Measurements from ENCODE around the gene STK39.

Gene STK39

DNA sequence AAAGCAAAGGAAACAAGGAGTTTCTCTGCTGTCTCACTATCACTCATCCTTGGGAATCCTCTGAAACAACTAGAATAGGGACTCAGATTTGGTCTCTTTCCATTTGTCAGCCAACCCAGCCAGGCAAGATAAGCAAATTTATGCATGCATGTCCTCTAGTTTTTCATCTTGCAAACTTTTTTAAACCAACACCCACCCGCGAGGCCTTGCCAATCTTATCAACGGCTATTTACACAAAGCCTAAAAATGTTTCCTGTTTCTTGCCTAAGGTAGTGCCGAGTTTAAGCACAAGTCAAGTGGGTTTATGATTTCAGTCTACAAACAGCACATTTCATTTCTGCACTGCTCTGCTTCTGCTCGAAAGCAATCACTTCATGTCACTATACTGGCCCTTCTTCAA, 240.9 kb downstream of the STK39 start:
- Histone ChIP-seq H3K36me3 (ENCODE audit: insufficient read depth, low read length) (peaks cover 33% of the 10 kb centered on the region), H3K9me3 (ENCODE audit: low read length) (no peaks in the 10 kb centered on the region), H3K27me3 (ENCODE audit: insufficient read depth, low read length) (no peaks in the 10 kb centered on the region), H2AFZ (ENCODE audit: low read depth, low read length) (no peak overlapping the region), H3K4me3 (ENCODE audit: low read length) (no peak overlapping the region), H3K4me1 (ENCODE audit: insufficient read depth, low read length) (no peaks in the 10 kb centered on the region)

DNA sequence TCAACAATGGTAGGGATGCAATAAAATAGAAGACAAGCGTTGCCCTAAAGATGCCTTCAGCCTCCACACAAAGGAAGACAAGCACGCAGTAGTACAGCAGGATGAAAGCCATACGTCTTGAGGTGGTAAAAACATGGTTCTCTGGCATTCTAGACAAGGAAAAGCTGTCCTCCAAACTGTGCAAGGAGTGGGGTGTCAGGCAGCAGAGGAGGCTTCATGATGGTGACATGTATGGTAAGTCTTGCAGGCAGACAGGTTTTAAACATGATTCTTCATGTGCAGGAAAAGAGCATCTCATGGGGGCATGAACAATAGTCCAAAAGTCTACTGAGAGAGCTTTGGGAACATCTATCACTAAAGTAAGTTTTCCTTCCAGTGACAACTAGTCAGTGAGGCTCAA, 241.8 kb downstream of the STK39 start:
- Histone ChIP-seq H2AFZ (ENCODE audit: low read depth, low read length) (no peak overlapping the region), H3K36me3 (ENCODE audit: insufficient read depth, low read length) (peaks cover 30% of the 10 kb centered on the region)

DNA sequence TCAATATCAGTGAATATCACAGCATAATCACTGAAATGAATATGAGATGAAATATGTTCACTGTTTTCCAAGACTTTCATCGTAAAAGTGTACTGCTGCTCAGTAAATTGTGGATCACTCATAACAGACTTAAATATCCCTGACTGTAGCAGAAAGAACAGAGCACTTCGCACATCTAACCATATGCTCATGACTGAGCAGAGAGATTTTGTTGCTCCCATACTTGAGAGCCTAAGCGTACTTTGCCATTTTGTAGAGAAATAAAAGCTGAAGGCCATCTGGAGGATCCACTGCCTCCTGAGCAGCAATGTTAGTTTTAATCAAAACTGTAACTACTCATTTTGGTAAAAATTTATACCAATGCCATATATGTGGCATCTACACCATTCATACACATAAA, 243.5 kb downstream of the STK39 start:
- no peak overlapping the region for H2AFZ ChIP-seq (ENCODE audit: low read depth, low read length)
- H3K4me1 ChIP-seq (ENCODE audit: insufficient read depth, low read length): no peaks in the 10 kb centered on the region
- H3K27me3 ChIP-seq (ENCODE audit: insufficient read depth, low read length): no peaks in the 10 kb centered on the region
- H3K4me3 ChIP-seq (ENCODE audit: low read length): no peak overlapping the region
- H3K9me3 ChIP-seq (ENCODE audit: low read length): peaks cover 1% of the 10 kb centered on the region
- H3K36me3 ChIP-seq (ENCODE audit: insufficient read depth, low read length): peaks cover 23% of the 10 kb centered on the region

More for the DNA sequence above, 241.8 kb downstream of the STK39 start:
- Histone ChIP-seq H3K9me3 (ENCODE audit: low read length) (no peaks in the 10 kb centered on the region), H3K4me3 (ENCODE audit: low read length) (no peak overlapping the region), H3K27me3 (ENCODE audit: insufficient read depth, low read length) (no peaks in the 10 kb centered on the region), H3K4me1 (ENCODE audit: insufficient read depth, low read length) (no peaks in the 10 kb centered on the region)

DNA sequence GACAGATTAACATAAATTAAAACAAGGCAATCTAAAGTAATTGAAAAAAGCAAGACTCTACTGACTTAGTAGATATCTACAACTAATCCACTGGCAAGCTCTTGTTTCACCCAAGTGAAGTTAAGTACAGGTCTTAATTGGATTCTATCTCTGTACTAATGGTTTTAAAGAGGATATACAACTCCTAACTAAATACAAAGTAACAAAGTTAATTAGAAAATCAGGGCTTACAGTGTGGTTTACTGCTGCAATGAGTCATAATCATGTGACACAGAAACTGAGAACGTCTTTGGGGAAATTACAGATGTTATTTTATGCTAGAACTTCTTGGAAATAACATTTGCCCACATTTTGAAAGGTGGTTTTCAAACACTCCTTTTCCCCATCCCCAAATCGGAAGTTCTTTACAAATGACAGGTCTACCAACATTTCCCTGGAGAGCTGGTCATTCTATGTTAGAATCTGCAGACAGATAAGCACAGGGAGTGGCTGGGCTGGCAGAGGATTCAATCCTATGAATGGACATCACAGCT, 245.3 kb downstream of the STK39 start:
- no peaks in the 10 kb centered on the region for H3K27me3 ChIP-seq (ENCODE audit: insufficient read depth, low read length)
- no peaks in the 10 kb centered on the region for H3K4me1 ChIP-seq (ENCODE audit: insufficient read depth, low read length)
- no peak overlapping the region for H2AFZ ChIP-seq (ENCODE audit: low read depth, low read length)
- H3K9me3 ChIP-seq (ENCODE audit: low read length): peaks cover 1% of the 10 kb centered on the region
- no peak overlapping the region for H3K4me3 ChIP-seq (ENCODE audit: low read length)
- H3K36me3 ChIP-seq (ENCODE audit: insufficient read depth, low read length): peaks cover 11% of the 10 kb centered on the region

DNA sequence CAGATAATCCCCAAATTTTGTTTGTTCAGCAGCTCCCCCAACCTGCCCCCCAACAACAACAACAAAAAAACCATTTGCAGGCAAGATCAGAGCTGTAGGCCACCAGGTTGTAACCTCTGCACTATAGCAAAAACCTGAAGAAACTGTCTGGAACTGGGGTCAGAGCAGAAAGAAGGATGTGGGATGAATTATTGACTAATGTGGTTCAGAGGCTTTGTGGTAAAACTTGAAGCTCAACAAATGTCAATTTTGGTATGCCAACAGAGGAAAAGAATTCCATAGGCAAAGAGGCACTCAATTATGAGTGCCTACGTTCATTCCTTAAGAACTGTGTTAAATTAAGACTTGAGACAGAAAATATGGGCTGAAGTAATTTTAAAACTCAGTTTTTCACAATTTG, 255.1 kb downstream of the STK39 start:
- no peaks in the 10 kb centered on the region for H3K27me3 ChIP-seq (ENCODE audit: insufficient read depth, low read length)
- no peak overlapping the region for H3K4me3 ChIP-seq (ENCODE audit: low read length)
- no peak overlapping the region for H2AFZ ChIP-seq (ENCODE audit: low read depth, low read length)
- no peaks in the 10 kb centered on the region for H3K36me3 ChIP-seq (ENCODE audit: insufficient read depth, low read length)
- H3K9me3 ChIP-seq (ENCODE audit: low read length): no peaks in the 10 kb centered on the region
- no peaks in the 10 kb centered on the region for H3K4me1 ChIP-seq (ENCODE audit: insufficient read depth, low read length)

DNA sequence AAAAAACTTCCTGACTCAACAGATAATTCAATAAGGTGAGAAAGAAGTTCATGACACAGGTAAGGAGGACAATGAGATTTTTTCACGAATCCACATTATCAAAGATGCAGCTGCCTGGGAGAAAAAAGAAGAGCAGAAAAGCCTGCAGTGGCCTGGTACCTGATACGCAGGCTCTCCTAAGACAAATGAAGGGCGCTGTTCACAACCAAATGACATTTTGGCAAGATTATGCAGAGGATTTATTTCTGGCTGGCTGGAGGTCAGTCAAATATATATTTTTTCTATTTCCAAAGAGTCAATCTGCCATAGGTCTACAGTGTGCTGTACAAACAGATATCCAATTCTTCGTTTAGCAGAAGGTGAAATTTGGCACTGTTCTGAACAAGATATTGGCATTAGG, 257.3 kb downstream of the STK39 start:
- H3K9me3 ChIP-seq (ENCODE audit: low read length): no peaks in the 10 kb centered on the region
- no peak overlapping the region for H2AFZ ChIP-seq (ENCODE audit: low read depth, low read length)
- peaks cover 6% of the 10 kb centered on the region for H3K36me3 ChIP-seq (ENCODE audit: insufficient read depth, low read length)
- no peaks in the 10 kb centered on the region for H3K27me3 ChIP-seq (ENCODE audit: insufficient read depth, low read length)
- no peak overlapping the region for H3K4me3 ChIP-seq (ENCODE audit: low read length)
- H3K4me1 ChIP-seq (ENCODE audit: insufficient read depth, low read length): no peaks in the 10 kb centered on the region

DNA sequence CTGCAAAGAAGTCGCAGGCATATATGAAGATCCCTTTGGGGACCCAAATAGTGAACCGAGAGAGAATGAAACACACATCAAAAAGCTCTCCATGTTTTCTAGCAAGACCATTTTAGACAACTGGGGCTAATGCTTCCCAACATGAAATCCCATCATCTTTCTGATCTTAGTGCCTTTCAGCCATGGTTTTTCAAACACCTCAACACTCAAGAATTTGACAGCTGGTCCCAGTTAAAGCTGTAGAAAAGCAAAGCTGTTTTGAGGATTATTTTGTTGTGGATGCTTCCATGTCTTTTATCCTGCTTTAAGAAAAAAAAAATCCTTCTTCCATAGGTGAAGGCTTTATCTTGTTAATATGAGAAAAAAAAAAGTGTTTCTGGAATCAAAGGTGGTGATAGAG, 259.1 kb downstream of the STK39 start:
- Histone ChIP-seq H2AFZ (ENCODE audit: low read depth, low read length) (no peak overlapping the region), H3K4me1 (ENCODE audit: insufficient read depth, low read length) (no peaks in the 10 kb centered on the region), H3K36me3 (ENCODE audit: insufficient read depth, low read length) (peaks cover 14% of the 10 kb centered on the region), H3K27me3 (ENCODE audit: insufficient read depth, low read length) (no peaks in the 10 kb centered on the region), H3K4me3 (ENCODE audit: low read length) (no peak overlapping the region), H3K9me3 (ENCODE audit: low read length) (no peaks in the 10 kb centered on the region)

DNA sequence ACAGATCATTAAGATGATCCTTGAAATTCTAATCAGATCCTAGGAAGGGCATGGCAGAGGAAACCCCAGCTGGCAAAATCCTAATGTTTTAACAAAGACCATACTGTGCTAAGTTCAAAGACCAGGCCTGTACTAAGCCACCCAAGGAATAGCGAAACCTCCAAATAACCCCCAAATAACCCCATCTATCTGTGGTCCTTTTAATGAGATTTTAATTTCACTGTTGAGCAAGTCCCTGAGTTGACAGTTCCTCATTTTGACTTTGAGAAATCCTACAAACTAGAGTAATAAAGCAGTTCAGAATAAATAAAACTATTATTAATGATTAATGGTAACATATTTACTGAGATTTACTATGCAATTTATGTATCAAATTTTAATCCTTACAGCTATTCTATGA, 259.8 kb downstream of the STK39 start:
- Histone ChIP-seq H3K27me3 (ENCODE audit: insufficient read depth, low read length) (no peaks in the 10 kb centered on the region), H3K9me3 (ENCODE audit: low read length) (no peaks in the 10 kb centered on the region), H3K36me3 (ENCODE audit: insufficient read depth, low read length) (peaks cover 19% of the 10 kb centered on the region), H3K4me3 (ENCODE audit: low read length) (no peak overlapping the region), H3K4me1 (ENCODE audit: insufficient read depth, low read length) (no peaks in the 10 kb centered on the region), H2AFZ (ENCODE audit: low read depth, low read length) (no peak overlapping the region)

DNA sequence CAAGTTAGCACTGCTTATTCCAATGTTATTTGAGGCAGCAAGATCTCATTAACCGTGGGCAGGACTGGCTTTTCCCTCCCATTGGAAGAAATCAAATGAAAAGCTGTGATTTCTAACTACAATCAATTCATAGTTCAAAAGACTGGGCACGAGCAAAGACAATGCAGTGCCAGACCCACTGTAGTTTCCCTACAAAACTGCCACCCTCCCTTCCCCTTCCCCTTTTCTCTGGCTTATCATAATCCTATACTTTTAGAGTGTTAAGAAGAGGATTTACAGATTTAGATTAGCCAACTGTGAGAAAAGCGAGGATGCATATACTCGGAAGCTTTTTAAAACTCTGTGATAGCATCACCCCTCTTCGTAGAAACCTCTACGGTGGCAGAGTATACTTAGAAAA, 260.4 kb downstream of the STK39 start:
- H2AFZ ChIP-seq (ENCODE audit: low read depth, low read length): no peak overlapping the region
- H3K4me3 ChIP-seq (ENCODE audit: low read length): no peak overlapping the region
- H3K9me3 ChIP-seq (ENCODE audit: low read length): no peaks in the 10 kb centered on the region
- no peaks in the 10 kb centered on the region for H3K27me3 ChIP-seq (ENCODE audit: insufficient read depth, low read length)
- no peaks in the 10 kb centered on the region for H3K4me1 ChIP-seq (ENCODE audit: insufficient read depth, low read length)
- peaks cover 21% of the 10 kb centered on the region for H3K36me3 ChIP-seq (ENCODE audit: insufficient read depth, low read length)

DNA sequence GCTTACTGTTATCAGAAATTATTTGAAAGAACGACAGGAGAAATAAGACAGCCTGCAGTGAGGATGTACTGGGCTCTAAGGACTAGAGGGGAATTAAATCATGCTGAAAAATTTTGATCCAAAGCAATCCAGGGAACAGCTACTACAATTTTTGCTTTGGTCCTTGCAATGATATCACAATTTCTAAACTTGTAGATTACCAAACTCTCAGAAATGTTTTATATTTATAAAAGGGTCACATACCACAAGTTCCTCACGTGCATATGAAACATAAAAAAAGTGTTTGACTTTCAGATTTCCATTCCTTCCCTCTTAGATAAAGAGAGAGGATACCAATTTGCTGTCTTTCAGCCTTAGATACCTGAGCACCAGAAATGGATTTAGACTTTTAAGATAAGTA, 261.2 kb downstream of the STK39 start:
- Histone ChIP-seq H2AFZ (ENCODE audit: low read depth, low read length) (no peak overlapping the region), H3K27me3 (ENCODE audit: insufficient read depth, low read length) (no peaks in the 10 kb centered on the region), H3K9me3 (ENCODE audit: low read length) (no peaks in the 10 kb centered on the region), H3K36me3 (ENCODE audit: insufficient read depth, low read length) (peaks cover 21% of the 10 kb centered on the region), H3K4me1 (ENCODE audit: insufficient read depth, low read length) (no peaks in the 10 kb centered on the region), H3K4me3 (ENCODE audit: low read length) (no peak overlapping the region)

DNA sequence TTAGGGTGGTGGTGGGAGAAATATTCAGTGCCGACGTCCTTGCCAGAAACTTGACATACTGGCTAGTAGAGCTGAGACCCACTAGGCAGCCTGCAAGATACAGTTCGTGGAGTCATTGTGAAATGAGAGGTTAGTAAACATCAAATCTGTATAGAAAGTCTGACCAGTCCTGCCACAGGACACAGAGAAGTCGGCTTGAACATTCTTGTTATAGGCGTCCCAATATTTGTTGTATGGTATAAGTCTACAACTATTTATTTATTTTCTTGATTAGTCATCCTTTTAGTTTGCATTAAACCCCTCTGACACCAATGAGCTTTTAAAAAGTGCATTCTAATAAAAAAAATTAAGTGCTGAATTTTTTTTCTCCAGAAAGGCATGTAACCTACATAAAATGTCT, 265.4 kb downstream of the STK39 start:
- peaks cover 28% of the 10 kb centered on the region for H3K36me3 ChIP-seq (ENCODE audit: insufficient read depth, low read length)
- H3K4me1 ChIP-seq (ENCODE audit: insufficient read depth, low read length): no peaks in the 10 kb centered on the region
- peaks cover 1% of the 10 kb centered on the region for H3K9me3 ChIP-seq (ENCODE audit: low read length)
- no peak overlapping the region for H2AFZ ChIP-seq (ENCODE audit: low read depth, low read length)
- H3K4me3 ChIP-seq (ENCODE audit: low read length): no peak overlapping the region
- no peaks in the 10 kb centered on the region for H3K27me3 ChIP-seq (ENCODE audit: insufficient read depth, low read length)

DNA sequence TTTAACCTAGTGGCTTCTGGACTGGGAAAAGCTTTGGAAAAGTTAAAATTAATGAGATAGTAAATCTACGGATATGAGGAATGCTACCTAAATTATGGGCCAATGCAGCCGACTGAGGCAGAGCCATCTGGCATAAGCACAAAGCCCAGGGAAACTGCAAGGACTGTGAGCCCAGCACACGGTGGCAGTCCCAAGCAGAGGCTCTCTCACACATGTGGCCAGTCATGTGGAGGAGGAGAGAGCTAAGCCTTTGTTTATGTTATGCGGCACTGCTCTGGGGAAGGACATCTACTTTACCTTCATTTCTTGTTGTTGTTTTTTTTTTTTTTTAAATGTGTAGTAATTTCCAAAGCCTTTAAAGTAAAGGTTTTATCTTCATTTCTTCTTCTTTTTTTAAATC, 267.0 kb downstream of the STK39 start:
- Histone ChIP-seq H3K4me1 (ENCODE audit: insufficient read depth, low read length) (no peaks in the 10 kb centered on the region), H3K27me3 (ENCODE audit: insufficient read depth, low read length) (no peaks in the 10 kb centered on the region), H3K4me3 (ENCODE audit: low read length) (no peak overlapping the region), H2AFZ (ENCODE audit: low read depth, low read length) (no peak overlapping the region), H3K9me3 (ENCODE audit: low read length) (peaks cover 5% of the 10 kb centered on the region), H3K36me3 (ENCODE audit: insufficient read depth, low read length) (peaks cover 32% of the 10 kb centered on the region)

DNA sequence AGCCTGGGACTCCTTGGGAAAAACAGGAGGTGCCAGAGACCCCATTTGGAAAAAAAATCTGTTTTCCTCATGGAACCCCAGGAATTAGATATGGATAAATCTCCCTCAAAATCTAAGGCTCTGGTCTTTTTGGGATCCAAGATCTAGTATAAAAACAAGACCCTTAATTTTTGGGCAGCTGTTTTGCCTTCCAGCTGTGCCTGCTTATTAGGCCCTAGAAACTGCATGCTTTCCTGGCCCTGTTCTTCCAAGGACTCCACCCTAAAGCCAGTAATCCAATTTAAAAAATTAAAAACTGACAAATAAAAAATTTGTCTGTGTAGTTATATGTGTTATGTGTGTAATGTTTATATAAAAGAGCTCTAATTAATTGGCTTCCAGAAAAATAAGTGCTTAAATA, 274.6 kb downstream of the STK39 start:
- Histone ChIP-seq H3K9me3 (ENCODE audit: low read length) (peaks cover 14% of the 10 kb centered on the region), H2AFZ (ENCODE audit: low read depth, low read length) (no peak overlapping the region), H3K36me3 (ENCODE audit: insufficient read depth, low read length) (peaks cover 11% of the 10 kb centered on the region), H3K4me3 (ENCODE audit: low read length) (no peak overlapping the region), H3K4me1 (ENCODE audit: insufficient read depth, low read length) (no peaks in the 10 kb centered on the region), H3K27me3 (ENCODE audit: insufficient read depth, low read length) (no peaks in the 10 kb centered on the region)

DNA sequence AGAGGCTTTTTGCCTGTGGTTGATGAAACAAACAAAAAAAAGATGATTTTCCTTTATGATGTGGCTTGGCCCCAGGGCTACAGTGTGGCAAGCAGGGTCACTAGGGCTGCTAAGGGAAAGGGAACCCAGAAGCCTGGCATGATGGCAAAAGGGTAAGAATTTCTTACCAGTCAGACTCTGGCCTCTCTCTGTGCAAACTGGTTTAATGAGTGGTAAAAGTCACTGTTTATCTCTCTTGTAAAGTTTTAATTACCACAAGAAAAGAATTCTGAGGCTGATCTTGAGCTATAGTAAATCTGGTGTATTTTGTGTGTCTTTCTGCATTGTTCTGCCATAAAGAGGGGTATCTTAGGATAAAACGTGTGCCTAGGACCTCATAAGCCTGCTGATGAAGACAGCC, 275.4 kb downstream of the STK39 start:
- Histone ChIP-seq H3K9me3 (ENCODE audit: low read length) (peaks cover 14% of the 10 kb centered on the region), H3K36me3 (ENCODE audit: insufficient read depth, low read length) (peaks cover 11% of the 10 kb centered on the region), H3K4me1 (ENCODE audit: insufficient read depth, low read length) (no peaks in the 10 kb centered on the region), H3K27me3 (ENCODE audit: insufficient read depth, low read length) (no peaks in the 10 kb centered on the region), H2AFZ (ENCODE audit: low read depth, low read length) (no peak overlapping the region), H3K4me3 (ENCODE audit: low read length) (no peak overlapping the region)
